ENCODE data around the gene ASPSCR1. TPM values are rescaled to one million over a fixed set of nuclear protein-coding genes. Genes with fewer than 3 reads are reported as not detected.

The ASPSCR1 gene
- total and polyA plus RNA-seq, 2 of the 13 experiments (the other 11 are each of a cell fraction or from before 2014, with no cell fraction given), result 274 to 314 TPM

DNA sequence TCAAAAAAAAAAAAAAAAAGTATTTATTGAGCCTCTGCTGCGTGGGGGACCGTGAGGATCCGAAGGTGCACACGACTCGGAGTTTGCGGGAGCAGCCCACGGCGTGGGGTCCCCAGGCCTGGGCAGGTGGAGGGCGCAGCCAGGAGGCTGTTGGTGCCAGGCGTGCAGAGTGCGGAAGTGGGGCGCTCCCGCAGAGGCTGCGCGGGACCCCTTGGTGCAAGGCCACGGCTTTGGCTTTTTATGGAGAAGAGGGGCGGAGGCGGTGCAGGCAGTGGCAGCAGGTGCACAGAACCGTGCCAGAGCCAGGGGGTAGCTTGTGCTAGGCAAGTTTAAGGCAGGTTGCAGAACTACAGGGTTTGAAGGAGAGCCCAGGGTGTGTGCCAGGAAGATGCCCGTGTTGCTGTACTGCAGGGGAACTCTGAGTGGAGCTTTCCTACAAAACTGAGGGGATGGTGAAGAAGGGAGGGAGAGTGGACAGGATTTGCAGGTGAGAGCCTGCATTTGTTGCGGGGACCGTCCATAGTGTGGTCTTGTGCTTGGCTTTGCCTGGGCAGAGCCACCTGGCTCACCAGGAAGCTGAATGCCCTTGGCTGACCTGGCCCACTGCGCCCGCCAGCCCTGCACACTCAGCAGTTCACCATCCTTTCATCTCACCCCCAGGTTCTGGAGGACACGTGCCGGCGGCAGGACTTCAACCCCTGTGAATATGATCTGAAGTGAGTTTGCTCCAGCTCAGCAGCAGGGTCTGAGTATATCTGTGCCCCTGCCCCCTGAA, 1.3 kb downstream of the ASPSCR1 start (continued):
- TF ChIP-seq ZNF44 (CRISPR knock-in tag; IDR thresholded peaks at IDR 0.05) (no peak), ZNF558 (CRISPR knock-in tag; IDR thresholded peaks at IDR 0.05; ENCODE audit: borderline replicate concordance) (no peak), HES4 (CRISPR knock-in tag; IDR thresholded peaks at IDR 0.05; ENCODE audit: borderline replicate concordance) (no peak), ZNF407 (CRISPR knock-in tag; IDR thresholded peaks at IDR 0.05; ENCODE audit: not compliant biosample characterization) (no peak), AGO1 (IDR thresholded peaks at IDR 0.05; ENCODE audit: low read depth, low read length, poor library complexity, severe bottlenecking) (peak; percentile 47), ZNF180 (CRISPR knock-in tag; IDR thresholded peaks at IDR 0.05; ENCODE audit: borderline replicate concordance, low read depth) (no peak), ZNF879 (CRISPR knock-in tag; IDR thresholded peaks at IDR 0.05) (no peak), TCF7 (IDR thresholded peaks at IDR 0.05; ENCODE audit: low read depth) (peak; percentile 55; the same call in 1 of the 2 replicates), RFX5 (IDR thresholded peaks at IDR 0.05; ENCODE audit: low read depth, low read length) (no peak)
- TF ChIP-seq, protein P1, sequence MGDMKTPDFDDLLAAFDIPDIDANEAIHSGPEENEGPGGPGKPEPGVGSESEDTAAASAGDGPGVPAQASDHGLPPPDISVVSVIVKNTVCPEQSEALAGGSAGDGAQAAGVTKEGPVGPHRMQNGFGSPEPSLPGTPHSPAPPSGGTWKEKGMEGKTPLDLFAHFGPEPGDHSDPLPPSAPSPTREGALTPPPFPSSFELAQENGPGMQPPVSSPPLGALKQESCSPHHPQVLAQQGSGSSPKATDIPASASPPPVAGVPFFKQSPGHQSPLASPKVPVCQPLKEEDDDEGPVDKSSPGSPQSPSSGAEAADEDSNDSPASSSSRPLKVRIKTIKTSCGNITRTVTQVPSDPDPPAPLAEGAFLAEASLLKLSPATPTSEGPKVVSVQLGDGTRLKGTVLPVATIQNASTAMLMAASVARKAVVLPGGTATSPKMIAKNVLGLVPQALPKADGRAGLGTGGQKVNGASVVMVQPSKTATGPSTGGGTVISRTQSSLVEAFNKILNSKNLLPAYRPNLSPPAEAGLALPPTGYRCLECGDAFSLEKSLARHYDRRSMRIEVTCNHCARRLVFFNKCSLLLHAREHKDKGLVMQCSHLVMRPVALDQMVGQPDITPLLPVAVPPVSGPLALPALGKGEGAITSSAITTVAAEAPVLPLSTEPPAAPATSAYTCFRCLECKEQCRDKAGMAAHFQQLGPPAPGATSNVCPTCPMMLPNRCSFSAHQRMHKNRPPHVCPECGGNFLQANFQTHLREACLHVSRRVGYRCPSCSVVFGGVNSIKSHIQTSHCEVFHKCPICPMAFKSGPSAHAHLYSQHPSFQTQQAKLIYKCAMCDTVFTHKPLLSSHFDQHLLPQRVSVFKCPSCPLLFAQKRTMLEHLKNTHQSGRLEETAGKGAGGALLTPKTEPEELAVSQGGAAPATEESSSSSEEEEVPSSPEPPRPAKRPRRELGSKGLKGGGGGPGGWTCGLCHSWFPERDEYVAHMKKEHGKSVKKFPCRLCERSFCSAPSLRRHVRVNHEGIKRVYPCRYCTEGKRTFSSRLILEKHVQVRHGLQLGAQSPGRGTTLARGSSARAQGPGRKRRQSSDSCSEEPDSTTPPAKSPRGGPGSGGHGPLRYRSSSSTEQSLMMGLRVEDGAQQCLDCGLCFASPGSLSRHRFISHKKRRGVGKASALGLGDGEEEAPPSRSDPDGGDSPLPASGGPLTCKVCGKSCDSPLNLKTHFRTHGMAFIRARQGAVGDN (CRISPR knock-in tag; IDR thresholded peaks at IDR 0.05), result peak; percentile 72
- TF ChIP-seq, protein P2, sequence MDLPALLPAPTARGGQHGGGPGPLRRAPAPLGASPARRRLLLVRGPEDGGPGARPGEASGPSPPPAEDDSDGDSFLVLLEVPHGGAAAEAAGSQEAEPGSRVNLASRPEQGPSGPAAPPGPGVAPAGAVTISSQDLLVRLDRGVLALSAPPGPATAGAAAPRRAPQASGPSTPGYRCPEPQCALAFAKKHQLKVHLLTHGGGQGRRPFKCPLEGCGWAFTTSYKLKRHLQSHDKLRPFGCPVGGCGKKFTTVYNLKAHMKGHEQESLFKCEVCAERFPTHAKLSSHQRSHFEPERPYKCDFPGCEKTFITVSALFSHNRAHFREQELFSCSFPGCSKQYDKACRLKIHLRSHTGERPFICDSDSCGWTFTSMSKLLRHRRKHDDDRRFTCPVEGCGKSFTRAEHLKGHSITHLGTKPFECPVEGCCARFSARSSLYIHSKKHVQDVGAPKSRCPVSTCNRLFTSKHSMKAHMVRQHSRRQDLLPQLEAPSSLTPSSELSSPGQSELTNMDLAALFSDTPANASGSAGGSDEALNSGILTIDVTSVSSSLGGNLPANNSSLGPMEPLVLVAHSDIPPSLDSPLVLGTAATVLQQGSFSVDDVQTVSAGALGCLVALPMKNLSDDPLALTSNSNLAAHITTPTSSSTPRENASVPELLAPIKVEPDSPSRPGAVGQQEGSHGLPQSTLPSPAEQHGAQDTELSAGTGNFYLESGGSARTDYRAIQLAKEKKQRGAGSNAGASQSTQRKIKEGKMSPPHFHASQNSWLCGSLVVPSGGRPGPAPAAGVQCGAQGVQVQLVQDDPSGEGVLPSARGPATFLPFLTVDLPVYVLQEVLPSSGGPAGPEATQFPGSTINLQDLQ (CRISPR knock-in tag; IDR thresholded peaks at IDR 0.05), result no peak
- TF ChIP-seq, protein P3, sequence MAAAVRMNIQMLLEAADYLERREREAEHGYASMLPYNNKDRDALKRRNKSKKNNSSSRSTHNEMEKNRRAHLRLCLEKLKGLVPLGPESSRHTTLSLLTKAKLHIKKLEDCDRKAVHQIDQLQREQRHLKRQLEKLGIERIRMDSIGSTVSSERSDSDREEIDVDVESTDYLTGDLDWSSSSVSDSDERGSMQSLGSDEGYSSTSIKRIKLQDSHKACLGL (CRISPR knock-in tag; IDR thresholded peaks at IDR 0.05), result 0 out of 2 replicates have a peak, but pooled peaks have one; percentile 43
